HepG2 (cell line): ENCODE measurements around the gene SPNS2. TPM values are rescaled to one million over a fixed set of nuclear protein-coding genes. Genes with fewer than 3 reads are reported as not detected.
A peak's percentile ranks its signal among the peaks of the same experiment; 100 is the strongest.

ENCODE experiments used
- ARID4A ChIP-seq: sonication (generic); formaldehyde crosslinking; IDR thresholded peaks from 2 replicates; pipeline ENCODE4 v1.5.0; 2020; ENCODE audit warnings: mild to moderate bottlenecking, missing genetic modification reagents, borderline replicate concordance
- GATA4 ChIP-seq: sonication (generic); IDR thresholded peaks from 2 replicates; pipeline ENCODE4 v1.6.1; 2016; ENCODE audit warnings: antibody characterized with exemption, low read depth, borderline replicate concordance
- IRF2 ChIP-seq: IDR thresholded peaks from 2 replicates; pipeline ENCODE4 v1.6.1; 2018; ENCODE audit warnings: missing genetic modification reagents, missing compliant biosample characterization
- KLF9 ChIP-seq: IDR thresholded peaks from 2 replicates; pipeline ENCODE4 v1.6.1; 2016; ENCODE audit warnings: low read depth
- PBX2 ChIP-seq: IDR thresholded peaks from 2 replicates; pipeline ENCODE4 v1.6.1; 2016; ENCODE audit warnings: control low read depth
- POLR2G ChIP-seq: fragments of 200-400 bp; formaldehyde crosslinking; IDR thresholded peaks from 2 replicates; pipeline ENCODE4 v1.6.1; 2018; ENCODE audit warnings: mild to moderate bottlenecking, low read depth, low read length, moderate library complexity
- SAP130 ChIP-seq: IDR thresholded peaks from 2 replicates; pipeline ENCODE4 v1.6.1; 2016; ENCODE audit warnings: low read depth
- SIN3A ChIP-seq: IDR thresholded peaks from 2 replicates; pipeline ENCODE4 v1.6.1; 2011; ENCODE audit warnings: low read depth, mild to moderate bottlenecking, control low read depth, low read length, borderline replicate concordance
- TEAD2 ChIP-seq: sonication (generic); formaldehyde crosslinking; IDR thresholded peaks from 2 replicates; pipeline ENCODE4 v1.9.0; 2021; ENCODE audit warnings: missing genetic modification reagents
- THAP9 ChIP-seq: sonication (generic); formaldehyde crosslinking; IDR thresholded peaks from 2 replicates; pipeline ENCODE4; 2020; ENCODE audit warnings: missing genetic modification reagents, mild to moderate bottlenecking, borderline replicate concordance
- XRCC5 ChIP-seq: fragments of 200-400 bp; formaldehyde crosslinking; optimal IDR thresholded peaks from 2 replicates; pipeline ENCODE3; 2017; ENCODE audit warnings: mild to moderate bottlenecking, low read length
- YEATS4 ChIP-seq: sonication (generic); formaldehyde crosslinking; IDR thresholded peaks from 2 replicates; pipeline ENCODE4 v1.4.0; 2020; ENCODE audit warnings: missing genetic modification reagents, borderline replicate concordance
- ZFX ChIP-seq: sonication (generic); formaldehyde crosslinking; IDR thresholded peaks from 2 replicates; pipeline ENCODE4 v1.4.0; 2020; ENCODE audit warnings: mild to moderate bottlenecking, low read depth, missing genetic modification reagents, moderate library complexity
- ZNF136 ChIP-seq: sonication (generic); formaldehyde crosslinking; IDR thresholded peaks from 2 replicates; pipeline ENCODE4 v1.8.1; 2022; ENCODE audit warnings: low read depth, mild to moderate bottlenecking, moderate library complexity, missing genetic modification reagents
- ZNF235 ChIP-seq: sonication (generic); formaldehyde crosslinking; IDR thresholded peaks from 2 replicates; pipeline ENCODE4 v1.8.1; 2023; ENCODE audit warnings: mild to moderate bottlenecking, missing genetic modification reagents, borderline replicate concordance
- ZNF280B ChIP-seq: sonication (generic); formaldehyde crosslinking; IDR thresholded peaks from 2 replicates; pipeline ENCODE4 v1.5.0; 2020; ENCODE audit warnings: missing genetic modification reagents, mild to moderate bottlenecking, borderline replicate concordance
- ZNF672 ChIP-seq: sonication (generic); formaldehyde crosslinking; IDR thresholded peaks from 2 replicates; pipeline ENCODE4 v1.8.1; 2022; ENCODE audit warnings: missing genetic modification reagents
- ZNF879 ChIP-seq: sonication (generic); formaldehyde crosslinking; IDR thresholded peaks from 2 replicates; pipeline ENCODE4 v1.8.1; 2023; ENCODE audit warnings: missing genetic modification reagents
- polyA plus RNA-seq, 8 experiments: library from polyadenylated mRNA; depleted of rRNA in 3 of 8; stranded (reverse) in 7 of 8; unstranded in 1 of 8; fragments of >200 nt; fragmentation: Illumina TruSeq in 4 of 8; extraction: Trizol in 4 of 8; gene quantifications; 2 replicates each; pipeline versions ENCODE4 v1.2.1 to v1.2.3, GENCODE V29; 2011 to 2016; ENCODE audit warnings: low read depth in 4 of 8, missing spikeins in 1 of 8, mixed read lengths in 1 of 8; ENCODE audit not compliant: insufficient read depth in 1 of 8
- total RNA-seq, 5 experiments: library from RNA; depleted of rRNA; stranded (reverse); fragments of >200 nt; fragmentation: Illumina TruSeq; extraction: Trizol; gene quantifications; 2 replicates each; pipeline ENCODE4 v1.2.3, GENCODE V29; 2016; ENCODE audit warnings: low read depth in 1 of 5

SPNS2 gene
- total and polyA plus RNA-seq, 2 of the 13 experiments (the other 11 are each of a cell fraction or from before 2014, with no cell fraction given), result 0.01 TPM; not detected in 1

- TF ChIP-seq ARID4A (CRISPR knock-in tag), result peak; percentile 58; the same call in 1 of the 2 replicates
- TF ChIP-seq ZNF879, result no peak
- TF ChIP-seq ZNF235 (CRISPR knock-in tag), result no peak
- TF ChIP-seq XRCC5, result peak; percentile 21
- 0 out of 2 replicates have a peak, but pooled peaks have one; percentile 17 for TF ChIP-seq THAP9 (CRISPR knock-in tag)
- TF ChIP-seq ZNF136 (CRISPR knock-in tag), result no peak
- no peak for TF ChIP-seq GATA4
- TF ChIP-seq TEAD2 (CRISPR knock-in tag), result no peak
- TF ChIP-seq ZNF280B (CRISPR knock-in tag), result no peak
- 0 out of 2 replicates have a peak, but pooled peaks have one; percentile 18 for TF ChIP-seq YEATS4 (CRISPR knock-in tag)
- no peak for TF ChIP-seq PBX2 (CRISPR knock-in tag)
- 0 out of 2 replicates have a peak, but pooled peaks have one; percentile 24 for TF ChIP-seq IRF2 (CRISPR knock-in tag)
- TF ChIP-seq POLR2G, result no peak
- peak; percentile 41 for TF ChIP-seq ZFX (CRISPR knock-in tag)
- no peak for TF ChIP-seq ZNF672
- TF ChIP-seq SAP130 (CRISPR knock-in tag), result peak; percentile 61
- no peak for TF ChIP-seq KLF9 (CRISPR knock-in tag)
- peak; percentile 58; the same call in 1 of the 2 replicates for TF ChIP-seq SIN3A
Observed at GRCh38 chr17:4480929-4481898, 17.5 kb upstream of the SPNS2 start (continued).
